ENCODE measurements around the gene KLF9.
"Not testable (repeated sequence)": the region's sequence is repeated elsewhere in the genome, so short reads cannot be mapped to it uniquely, and the experiment has no call there.

KLF9 gene

GRCh38 chr9:70405808-70406433, 8.5 kb downstream of the KLF9 start:
- DNase-seq (ENCODE audit: low read depth, low spot score), result peak; percentile 31

GRCh38 chr9:70404261-70404660, 10.2 kb downstream of the KLF9 start:
- no peak for DNase-seq (ENCODE audit: low read depth, low spot score)

DNA sequence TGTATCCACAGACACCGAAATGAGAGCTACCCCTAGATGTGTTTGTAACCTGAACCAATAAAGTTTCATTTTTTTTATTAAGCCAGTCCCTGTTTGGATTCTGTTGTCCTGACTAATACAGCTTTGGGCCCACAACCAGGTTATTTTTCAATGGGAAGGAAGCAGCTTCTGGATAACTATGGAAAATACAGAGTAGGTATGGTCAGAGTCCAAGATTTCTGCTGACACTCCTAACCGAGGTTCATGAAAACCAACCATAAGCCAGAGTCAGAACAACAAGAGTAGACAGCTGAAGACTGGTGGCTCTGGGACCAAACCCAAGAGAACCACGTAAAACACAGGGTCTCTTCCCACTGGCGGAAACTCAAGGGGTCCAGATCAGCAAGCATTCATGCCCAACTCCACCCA, 10.8 kb downstream of the KLF9 start:
- peak; percentile 37 for DNase-seq (ENCODE audit: low read depth, low spot score)

GRCh38 chr9:70403166-70403565, 11.3 kb downstream of the KLF9 start:
- DNase-seq (ENCODE audit: low read depth, low spot score), result no peak

DNA sequence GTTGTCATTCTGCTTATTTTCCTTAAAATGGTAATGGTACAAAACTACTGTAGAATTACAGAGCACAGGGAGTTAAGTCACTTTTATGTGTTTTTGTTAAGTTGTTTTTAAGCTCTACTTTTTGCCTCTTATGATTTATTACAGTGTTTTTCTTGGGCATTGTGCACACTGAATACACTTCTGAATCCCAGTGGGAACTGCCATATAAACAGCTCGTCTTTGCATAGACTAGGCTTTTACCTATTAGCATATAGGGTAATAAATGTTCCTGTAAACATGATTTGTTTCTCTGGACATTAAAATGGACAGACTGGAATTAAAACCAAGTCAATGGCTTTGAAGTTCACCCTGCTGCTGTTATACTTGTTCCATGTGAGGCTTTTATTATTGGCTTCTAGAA, 12.2 kb downstream of the KLF9 start:
- DNase-seq (ENCODE audit: low read depth, low spot score), result no peak

- DNase-seq (ENCODE audit: low read depth, low spot score), result not testable (repeated sequence)
Observed at GRCh38 chr9:70401241-70401640, 13.2 kb downstream of the KLF9 start.

GRCh38 chr9:70400107-70400892, 14.2 kb downstream of the KLF9 start:
- DNase-seq (ENCODE audit: low read depth, low spot score), result no peak

- DNase-seq (ENCODE audit: low read depth, low spot score), result no peak
Observed at GRCh38 chr9:70399141-70399540, 15.3 kb downstream of the KLF9 start.

DNA sequence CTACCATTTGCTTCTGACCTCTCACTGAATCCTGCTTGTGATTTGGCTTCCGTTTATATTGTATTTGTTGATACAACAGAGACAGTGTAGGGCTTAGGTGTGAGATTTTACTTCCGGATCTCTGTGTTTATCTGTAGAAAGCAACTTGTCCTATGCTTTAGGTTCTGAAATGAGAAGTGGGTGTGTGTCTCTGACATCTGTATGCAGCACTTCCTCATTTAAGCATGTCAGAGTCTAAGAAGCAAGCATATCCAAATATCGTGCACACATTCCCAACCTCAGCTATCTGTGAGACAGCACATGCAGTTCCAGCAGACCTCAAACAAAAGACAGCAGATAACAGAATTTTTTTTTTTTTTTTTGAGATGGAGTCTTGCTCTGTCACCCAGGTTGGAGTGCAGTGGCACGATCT, 16.3 kb downstream of the KLF9 start:
- DNase-seq (ENCODE audit: low read depth, low spot score), result no peak

- no peak for DNase-seq (ENCODE audit: low read depth, low spot score)
Observed at GRCh38 chr9:70395652-70396051, 18.8 kb downstream of the KLF9 start.

GRCh38 chr9:70392850-70393249, 21.6 kb downstream of the KLF9 start:
- peak; percentile 31 for DNase-seq (ENCODE audit: low read depth, low spot score)

GRCh38 chr9:70392189-70392588, 22.3 kb downstream of the KLF9 start:
- no peak for DNase-seq (ENCODE audit: low read depth, low spot score)

- DNase-seq (ENCODE audit: low read depth, low spot score), result peak; percentile 77
Observed at GRCh38 chr9:70390933-70391341, 23.5 kb downstream of the KLF9 start.

GRCh38 chr9:70389621-70390266, 24.7 kb downstream of the KLF9 start:
- DNase-seq (ENCODE audit: low read depth, low spot score), result peak; percentile 76

GRCh38 chr9:70389188-70389587, 25.3 kb downstream of the KLF9 start:
- DNase-seq (ENCODE audit: low read depth, low spot score), result no peak

GRCh38 chr9:70387663-70388062, 26.8 kb downstream of the KLF9 start:
- DNase-seq (ENCODE audit: low read depth, low spot score), result no peak

DNA sequence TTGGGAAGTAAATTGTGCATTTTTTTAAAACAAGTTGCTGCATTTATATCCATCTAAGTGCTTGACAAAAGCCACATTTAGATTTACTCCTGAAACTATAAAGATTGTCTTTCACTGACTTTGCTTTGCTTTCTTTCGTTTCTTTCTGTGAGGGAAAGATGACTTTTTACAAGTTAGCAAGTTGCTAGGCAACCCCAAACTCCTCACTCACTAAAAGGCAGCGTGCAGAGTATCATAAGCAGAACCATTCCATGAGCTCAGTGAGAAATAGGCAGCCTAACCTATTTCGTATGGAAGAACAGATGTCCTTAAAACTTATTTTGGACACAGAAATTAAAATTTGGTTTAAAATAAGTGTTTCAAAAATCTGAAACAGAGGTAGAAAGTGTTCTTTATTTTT, 29.0 kb downstream of the KLF9 start:
- DNase-seq (ENCODE audit: low read depth, low spot score), result no peak

GRCh38 chr9:70382709-70383605, 31.5 kb downstream of the KLF9 start:
- DNase-seq (ENCODE audit: low read depth, low spot score), result no peak

DNA sequence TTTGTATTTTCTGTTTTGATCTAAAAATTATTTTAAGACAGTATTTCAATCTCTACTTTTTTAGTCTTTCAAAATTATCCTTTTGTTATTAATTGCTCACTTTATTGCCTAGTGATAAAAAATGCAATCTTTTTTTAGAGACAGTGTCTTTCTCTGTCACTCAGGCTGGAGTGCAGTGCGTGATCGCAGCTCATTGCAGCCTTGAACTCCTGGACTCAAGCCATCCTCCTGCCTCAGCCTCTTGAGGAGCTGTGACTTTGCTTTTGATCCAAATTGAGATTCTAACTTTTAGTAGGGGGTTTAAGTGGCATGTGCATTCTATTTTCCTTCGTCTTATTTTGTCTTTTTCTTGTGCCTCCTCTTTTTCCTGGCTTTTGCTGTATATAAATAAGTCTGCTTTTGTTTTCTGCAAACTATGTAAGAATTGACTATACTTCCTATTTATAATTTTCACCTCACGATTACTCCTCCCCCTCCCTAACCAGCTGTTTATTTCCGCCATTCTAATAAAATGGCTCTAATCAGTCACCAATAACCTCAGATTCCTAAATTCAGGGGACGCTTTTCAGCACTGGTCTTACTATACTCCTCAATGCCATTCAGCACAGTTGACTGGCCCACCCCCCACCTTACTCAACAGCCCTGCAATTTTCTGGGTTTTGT, 32.3 kb downstream of the KLF9 start:
- DNase-seq (ENCODE audit: low read depth, low spot score), result no peak

- no peak for DNase-seq (ENCODE audit: low read depth, low spot score)
Observed at GRCh38 chr9:70374962-70375618, 39.4 kb downstream of the KLF9 start.
